Stomach (tissue), 9 donors: Measurements from ENCODE around the gene POU4F2. TPM values are rescaled to one million over a fixed set of nuclear protein-coding genes. Genes with fewer than 3 reads are reported as not detected.

Experiments
- DNase-seq, 2 donors: peaks; one replicate each; pipeline versions ENCODE4 v3.0.0 to v3.0.0-alpha.2; 2013 to 2019
- H3K27ac ChIP-seq, 5 donors: fragments of 200-600 bp in 4 of 5; sonication (generic) in 4 of 5; one replicate each; pipeline ENCODE4 v1.5.1; 2013 to 2019; ENCODE audit warnings: mild to moderate bottlenecking in 1 of 5, moderate library complexity in 1 of 5
- H3K27me3 ChIP-seq, 3 donors: fragments of 200-600 bp; sonication (generic); one replicate each; pipeline ENCODE4 v1.5.1; 2017 to 2019; ENCODE audit warnings: mixed run types in 1 of 3
- H3K36me3 ChIP-seq, 4 donors: fragments of 200-600 bp; sonication (generic); 1 replicate in 3 of 4; 2 replicates in 1 of 4; pipeline ENCODE4 v1.5.1; 2016 to 2019
- H3K4me1 ChIP-seq, 4 donors: fragments of 200-600 bp; sonication (generic); one replicate each; pipeline ENCODE4 v1.5.1; 2016 to 2019
- H3K4me3 ChIP-seq, 4 donors: fragments of 200-600 bp; sonication (generic) in 3 of 4; one replicate each; pipeline ENCODE4 v1.5.1; 2016 to 2019; ENCODE audit warnings: mild to moderate bottlenecking in 1 of 4
- H3K9me3 ChIP-seq, 4 donors: fragments of 200-600 bp; sonication (generic); one replicate each; pipeline ENCODE4 v1.5.1; 2016 to 2019
- CTCF ChIP-seq, 7 experiments: fragments of 450-650 bp in 4 of 7; fragments of 200-600 bp in 3 of 7; sonication (generic) in 3 of 7; IDR thresholded peaks; one replicate each; pipeline ENCODE4 v1.5.1; 2016 to 2019; ENCODE audit warnings: antibody characterized with exemption in 7 of 7, control low read depth in 2 of 7, mild to moderate bottlenecking in 1 of 7
- EP300 ChIP-seq: sonication (generic); formaldehyde crosslinking; IDR thresholded peaks from one replicate; pipeline ENCODE4 v1.6.1; 2017; ENCODE audit warnings: antibody characterized with exemption
- POLR2A ChIP-seq, 4 donors: fragments of 450-650 bp; IDR thresholded peaks; one replicate each; pipeline ENCODE4 v1.6.1; 2016; ENCODE audit warnings: antibody characterized with exemption in 4 of 4, control low read depth in 2 of 4, mild to moderate bottlenecking in 1 of 4, moderate library complexity in 1 of 4
- POLR2AphosphoS5 ChIP-seq, 3 donors: sonication (generic); formaldehyde crosslinking; IDR thresholded peaks; one replicate each; pipeline ENCODE4 v1.6.1; 2016; ENCODE audit warnings: antibody characterized with exemption in 3 of 3
- WGBS, 5 donors: extraction: QIAGEN DNeasy Blood & Tissue Kit in 3 of 5; methylation state at CpG; one replicate each; pipeline versions ENCODE4 v1.1.5 to v1.1.7; 2013 to 2018; 5-methylcytosine and 5-hydroxymethylcytosine counted together
- intact Hi-C: fragments of 100-400 bp; cut with DNase I; formaldehyde crosslinking; loops from one replicate; pipeline ENCODE4 v1.15.1; 2023; ENCODE audit warnings: low total_unique reads
- polyA plus RNA-seq, 3 donors: library from polyadenylated mRNA; stranded (reverse); fragments of 200-250 nt; gene quantifications; one replicate each; pipeline ENCODE4 v1.2.3, GENCODE V29; 2013
- total RNA-seq, 5 donors: library from RNA; depleted of rRNA; stranded (reverse); fragments of >200 nt; gene quantifications; one replicate each; pipeline versions ENCODE4 v1.1.0 to v1.2.3, GENCODE V29; 2014 to 2016
- donor health status: healthy with polysubstance abuse.
- donor health status: Bipolar disorder and iron deficiency.
- donor health status: healthy.

POU4F2 gene
- total and polyA plus RNA-seq, 8 donors = not detected

- H3K9me3 ChIP-seq = no peaks in the 10 kb centered on the region
- peaks cover 22 to 98% (median 62%) of the 10 kb centered on the region in 3 donors for H3K27me3 ChIP-seq
- H3K27ac ChIP-seq = no peak overlapping the region
- intact Hi-C loops = no loop called here
- no peak for TF ChIP-seq CTCF (IDR thresholded peaks at IDR 0.05)
- no peak for TF ChIP-seq POLR2A (IDR thresholded peaks at IDR 0.05)
- TF ChIP-seq EP300 = no peak
- TF ChIP-seq POLR2AphosphoS5 (IDR thresholded peaks at IDR 0.05) = no peak
- no peak for DNase-seq
- peaks cover 0 to 16% (median 3%) of the 10 kb centered on the region in 4 donors for H3K4me1 ChIP-seq
- no peak overlapping the region for H3K4me3 ChIP-seq
- WGBS, 5 donors = 3 to 8% (median 6%) methylated on average over 15 to 16 of the region's 16 CpGs
- H3K36me3 ChIP-seq = no peaks in the 10 kb centered on the region
Observed at GRCh38 chr4:146648461-146648783, 9.7 kb downstream of the POU4F2 start.

DNA sequence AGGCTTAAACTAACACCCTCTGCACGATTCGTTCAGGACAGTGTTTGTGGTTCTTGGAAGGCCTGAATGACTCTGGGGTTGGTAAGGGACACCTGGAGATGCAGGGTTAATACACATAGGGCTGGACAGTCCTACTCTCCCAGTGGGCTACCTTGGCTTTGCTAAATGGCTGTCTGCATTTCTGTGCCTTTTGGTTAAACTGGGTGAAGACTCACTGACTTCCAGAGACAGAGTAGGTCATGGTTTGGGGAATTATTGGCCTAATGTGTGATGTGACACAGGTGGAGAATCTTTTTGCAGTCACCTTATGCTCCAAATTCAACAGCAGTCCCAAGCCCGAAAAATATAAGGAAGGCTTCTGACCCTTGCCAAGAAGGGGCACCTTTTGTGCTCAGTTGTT, 10.5 kb downstream of the POU4F2 start:
- WGBS, 5 donors = 10 to 11% (median 10%) methylated on average over 3 of the region's 3 CpGs

DNA sequence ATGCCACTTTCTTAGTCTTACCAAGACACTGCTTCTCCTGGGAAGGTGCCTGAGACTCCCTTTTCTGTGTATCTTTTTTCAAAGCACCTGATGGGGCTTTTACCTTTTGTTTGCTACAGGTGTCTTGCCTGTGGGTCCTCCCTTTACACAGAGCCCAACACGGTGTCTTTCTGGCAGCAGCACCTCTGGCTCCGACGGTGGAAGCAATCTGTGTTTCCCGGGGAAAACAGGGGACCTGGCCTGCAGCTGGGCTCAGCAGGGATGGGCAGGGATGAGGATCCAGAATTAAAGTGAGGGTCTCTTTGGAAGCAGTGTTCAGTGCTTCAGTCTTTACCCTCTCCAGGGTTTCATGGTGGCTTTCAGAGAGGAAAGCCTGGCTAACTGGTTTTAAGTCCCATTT, 11.3 kb downstream of the POU4F2 start:
- Histone ChIP-seq H3K36me3 (no peaks in the 10 kb centered on the region), H3K27ac (no peak overlapping the region), H3K27me3 (peaks cover 22 to 98% (median 76%) of the 10 kb centered on the region in 3 donors), H3K4me3 (no peak overlapping the region), H3K9me3 (no peaks in the 10 kb centered on the region), H3K4me1 (peaks cover 2 to 30% (median 14%) of the 10 kb centered on the region in 4 donors)
- TF ChIP-seq CTCF (IDR thresholded peaks at IDR 0.05) (no peak), POLR2A (IDR thresholded peaks at IDR 0.05) (no peak), POLR2AphosphoS5 (IDR thresholded peaks at IDR 0.05) (no peak), EP300 (no peak)
- DNase-seq = no peak
- WGBS, 5 donors = 3 to 5% (median 4%) methylated on average over 4 of the region's 4 CpGs
- intact Hi-C loops = no loop called here

More for the DNA sequence above, 10.5 kb downstream of the POU4F2 start:
- intact Hi-C loops = no loop called here
- TF ChIP-seq EP300 = no peak
- TF ChIP-seq CTCF (IDR thresholded peaks at IDR 0.05) = no peak
- no peak for TF ChIP-seq POLR2A (IDR thresholded peaks at IDR 0.05)
- no peak for TF ChIP-seq POLR2AphosphoS5 (IDR thresholded peaks at IDR 0.05)
- no peak overlapping the region for H3K27ac ChIP-seq
- DNase-seq = no peak
- H3K36me3 ChIP-seq = no peaks in the 10 kb centered on the region
- H3K4me3 ChIP-seq = no peak overlapping the region
- H3K9me3 ChIP-seq = no peaks in the 10 kb centered on the region
- H3K4me1 ChIP-seq = peaks cover 0 to 22% (median 6%) of the 10 kb centered on the region in 4 donors
- peaks cover 22 to 98% (median 70%) of the 10 kb centered on the region in 3 donors for H3K27me3 ChIP-seq

GRCh38 chr4:146654687-146655520, 16.2 kb downstream of the POU4F2 start:
- peak in 1 of 2 donors; percentile 59 for DNase-seq
- Histone ChIP-seq H3K27ac (no peak overlapping the region), H3K4me3 (peak overlapping the region; percentile 45 to 69 (median 53)), H3K36me3 (no peaks in the 10 kb centered on the region), H3K9me3 (no peaks in the 10 kb centered on the region), H3K27me3 (peaks cover 0 to 84% (median 51%) of the 10 kb centered on the region in 3 donors), H3K4me1 (peaks cover 6 to 20% (median 17%) of the 10 kb centered on the region in 4 donors)
- WGBS, 5 donors = 3 to 5% (median 4%) methylated on average over 38 to 72 of the region's 72 CpGs
- intact Hi-C loops = no loop called here
- no peak for TF ChIP-seq POLR2AphosphoS5 (IDR thresholded peaks at IDR 0.05)
- peak in 1 of 7 experiments; percentile 6 for TF ChIP-seq CTCF (IDR thresholded peaks at IDR 0.05)
